A549 (cell line): ENCODE measurements around the gene CDC42BPG.

Source experiments
- NFE2L2 ChIP-seq: fragments of 150-350 bp; conservative IDR thresholded peaks from 2 replicates; pipeline ENCODE4 v1.6.1; 2014; ENCODE audit warnings: low read length
- POLR2A ChIP-seq: IDR thresholded peaks from 2 replicates; pipeline ENCODE4 v1.6.1; 2012; ENCODE audit warnings: mild to moderate bottlenecking, low read length
- RFX5 ChIP-seq: fragments of 450-650 bp; IDR thresholded peaks from 2 replicates; pipeline ENCODE4 v1.7.1; 2014; ENCODE audit warnings: antibody characterized with exemption, mild to moderate bottlenecking, moderate library complexity
- TF ChIP-seq, protein P1 (sequence below): fragments of >200 bp; sonication (Bioruptor Twin); formaldehyde crosslinking; IDR thresholded peaks from 3 replicates; pipeline ENCODE4 v1.5.1; 2016
- TF ChIP-seq, protein P2 (sequence below): fragments of 150-350 bp; IDR thresholded peaks from 2 replicates; pipeline ENCODE4 v1.6.1; 2014; ENCODE audit warnings: low read depth, mild to moderate bottlenecking, low read length

DNA sequence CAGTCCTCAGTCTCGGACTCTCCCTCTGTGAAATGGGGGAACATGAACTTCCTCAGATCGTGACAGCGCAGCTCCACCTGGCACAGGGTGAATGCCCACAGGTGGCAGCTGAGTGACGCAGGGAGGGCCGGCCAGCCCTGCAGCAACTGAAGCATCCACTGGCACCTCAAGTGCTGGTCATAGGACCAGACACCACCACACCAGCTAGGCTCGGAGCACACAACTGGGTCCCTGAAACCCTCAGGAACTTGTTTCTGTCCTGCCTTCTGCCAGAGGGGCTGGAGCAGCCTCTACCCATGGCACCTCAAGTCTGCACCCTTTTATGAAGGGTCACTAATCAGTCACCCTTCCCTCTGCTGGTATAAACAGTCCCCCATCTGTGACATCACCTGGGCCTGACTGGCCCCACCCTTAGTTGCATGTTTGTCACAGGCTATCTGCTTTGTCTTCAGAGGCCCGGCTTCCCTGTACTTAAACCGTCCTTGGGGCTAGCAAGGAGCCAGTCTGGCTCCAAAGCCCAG, 7.4 kb upstream of the CDC42BPG start:
- TF ChIP-seq, protein P1, sequence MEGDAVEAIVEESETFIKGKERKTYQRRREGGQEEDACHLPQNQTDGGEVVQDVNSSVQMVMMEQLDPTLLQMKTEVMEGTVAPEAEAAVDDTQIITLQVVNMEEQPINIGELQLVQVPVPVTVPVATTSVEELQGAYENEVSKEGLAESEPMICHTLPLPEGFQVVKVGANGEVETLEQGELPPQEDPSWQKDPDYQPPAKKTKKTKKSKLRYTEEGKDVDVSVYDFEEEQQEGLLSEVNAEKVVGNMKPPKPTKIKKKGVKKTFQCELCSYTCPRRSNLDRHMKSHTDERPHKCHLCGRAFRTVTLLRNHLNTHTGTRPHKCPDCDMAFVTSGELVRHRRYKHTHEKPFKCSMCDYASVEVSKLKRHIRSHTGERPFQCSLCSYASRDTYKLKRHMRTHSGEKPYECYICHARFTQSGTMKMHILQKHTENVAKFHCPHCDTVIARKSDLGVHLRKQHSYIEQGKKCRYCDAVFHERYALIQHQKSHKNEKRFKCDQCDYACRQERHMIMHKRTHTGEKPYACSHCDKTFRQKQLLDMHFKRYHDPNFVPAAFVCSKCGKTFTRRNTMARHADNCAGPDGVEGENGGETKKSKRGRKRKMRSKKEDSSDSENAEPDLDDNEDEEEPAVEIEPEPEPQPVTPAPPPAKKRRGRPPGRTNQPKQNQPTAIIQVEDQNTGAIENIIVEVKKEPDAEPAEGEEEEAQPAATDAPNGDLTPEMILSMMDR: no peak
- TF ChIP-seq, protein P2, sequence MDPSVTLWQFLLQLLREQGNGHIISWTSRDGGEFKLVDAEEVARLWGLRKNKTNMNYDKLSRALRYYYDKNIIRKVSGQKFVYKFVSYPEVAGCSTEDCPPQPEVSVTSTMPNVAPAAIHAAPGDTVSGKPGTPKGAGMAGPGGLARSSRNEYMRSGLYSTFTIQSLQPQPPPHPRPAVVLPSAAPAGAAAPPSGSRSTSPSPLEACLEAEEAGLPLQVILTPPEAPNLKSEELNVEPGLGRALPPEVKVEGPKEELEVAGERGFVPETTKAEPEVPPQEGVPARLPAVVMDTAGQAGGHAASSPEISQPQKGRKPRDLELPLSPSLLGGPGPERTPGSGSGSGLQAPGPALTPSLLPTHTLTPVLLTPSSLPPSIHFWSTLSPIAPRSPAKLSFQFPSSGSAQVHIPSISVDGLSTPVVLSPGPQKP: no peak
- TF ChIP-seq RFX5 (no peak), NFE2L2 (no peak), POLR2A (no peak)
